HG03378 (cell line): Measurements from ENCODE around the gene CA11.
"Not testable (repeated sequence)": the region's sequence is repeated elsewhere in the genome, so short reads cannot be mapped to it uniquely, and the experiment has no call there.

Experiments used
- ATAC-seq: cut with Tn5 transposase; IDR thresholded peaks from one replicate; pipeline ENCODE4 v1.9.1; 2021; ENCODE audit warnings: mild to moderate bottlenecking, moderate library complexity; ENCODE audit not compliant: unreplicated experiment

Gene CA11

DNA sequence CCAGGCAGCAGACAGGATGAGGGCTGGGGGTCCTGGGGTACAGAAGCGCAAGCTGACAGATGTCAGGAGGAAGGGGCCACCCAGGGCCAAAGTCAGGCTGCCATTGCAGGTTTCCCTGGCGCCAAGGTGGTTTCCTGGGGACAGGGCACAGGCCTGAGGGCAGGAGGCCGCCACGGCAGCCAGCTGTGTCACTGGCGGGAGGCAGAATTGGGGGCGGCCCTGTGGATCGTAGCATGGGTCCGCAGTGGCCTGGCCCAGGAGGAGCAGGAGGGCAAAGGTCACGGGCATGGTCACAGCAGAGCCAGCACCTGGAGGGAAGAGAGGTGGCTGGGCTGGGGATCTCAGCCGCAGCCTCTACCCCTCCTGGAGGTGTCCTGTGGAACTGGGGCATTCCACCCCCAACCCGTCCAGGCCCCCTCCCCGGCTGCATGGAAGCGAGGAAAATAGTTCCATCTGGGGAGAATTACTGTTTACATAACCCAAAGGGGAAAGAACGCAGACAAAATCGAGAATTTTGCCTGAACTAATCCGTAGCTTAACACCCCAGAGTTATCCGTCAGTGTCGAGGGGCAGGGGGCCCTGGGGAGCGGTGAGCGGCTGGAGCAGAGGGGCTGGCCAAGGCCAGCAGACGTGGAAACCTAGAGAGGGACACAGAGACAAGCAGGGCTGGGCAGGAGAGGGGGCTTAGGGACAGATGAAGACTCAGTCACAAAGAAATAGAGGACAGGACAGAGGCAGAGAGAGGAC lies 24.9 kb upstream of the CA11 start:
- ATAC-seq, result no peak

DNA sequence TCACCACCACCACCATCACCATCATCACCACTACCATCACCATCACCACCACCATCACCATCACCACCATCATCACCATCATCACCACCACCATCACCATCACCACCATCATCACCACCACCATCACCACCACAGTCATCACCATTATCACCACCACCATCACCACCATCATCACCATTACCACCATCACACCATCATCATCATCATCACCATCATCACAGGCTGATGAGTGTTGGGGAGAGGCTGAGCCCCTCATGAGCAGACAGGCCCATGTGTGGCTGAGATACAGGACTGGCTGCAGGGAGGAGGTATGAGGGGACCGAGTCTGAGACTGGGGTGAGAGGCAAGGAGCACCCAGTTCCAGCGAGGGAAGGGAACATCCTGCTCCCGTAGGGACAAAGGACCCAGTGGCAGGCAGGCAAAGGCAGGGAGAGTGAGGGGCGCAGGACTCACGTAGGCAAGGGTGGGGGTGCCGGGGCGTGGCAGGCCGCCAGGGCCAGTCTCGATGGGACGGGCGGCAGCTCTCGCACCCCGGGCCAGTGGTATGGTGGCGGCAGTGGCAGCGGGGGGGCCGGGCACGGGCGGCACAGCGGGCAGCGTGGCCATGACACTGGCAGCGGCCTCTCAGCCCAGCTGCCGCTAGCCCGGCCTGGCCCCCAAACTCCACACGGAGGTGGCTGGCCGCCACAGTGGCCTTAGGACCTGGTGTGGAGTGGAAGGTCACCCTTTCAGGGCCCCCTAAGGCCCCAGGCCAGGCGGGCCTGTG lies 24.1 kb upstream of the CA11 start:
- no peak for ATAC-seq

DNA sequence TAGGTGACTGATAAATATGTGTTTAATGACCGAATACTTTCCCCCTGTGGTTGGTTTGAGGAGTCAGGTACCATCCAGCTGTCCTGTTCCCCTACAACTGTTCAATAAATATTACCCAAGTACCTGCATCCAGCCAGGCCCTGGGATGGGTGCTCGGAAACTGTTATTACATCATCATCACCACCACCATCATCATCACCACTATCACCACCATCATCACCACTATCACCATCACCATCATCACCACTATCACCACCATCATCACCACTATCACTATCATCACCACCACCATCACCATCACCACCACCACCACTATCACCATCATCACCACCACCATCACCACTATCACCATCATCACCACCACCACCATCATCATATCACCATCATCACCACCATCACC lies 22.8 kb upstream of the CA11 start:
- no peak for ATAC-seq

DNA sequence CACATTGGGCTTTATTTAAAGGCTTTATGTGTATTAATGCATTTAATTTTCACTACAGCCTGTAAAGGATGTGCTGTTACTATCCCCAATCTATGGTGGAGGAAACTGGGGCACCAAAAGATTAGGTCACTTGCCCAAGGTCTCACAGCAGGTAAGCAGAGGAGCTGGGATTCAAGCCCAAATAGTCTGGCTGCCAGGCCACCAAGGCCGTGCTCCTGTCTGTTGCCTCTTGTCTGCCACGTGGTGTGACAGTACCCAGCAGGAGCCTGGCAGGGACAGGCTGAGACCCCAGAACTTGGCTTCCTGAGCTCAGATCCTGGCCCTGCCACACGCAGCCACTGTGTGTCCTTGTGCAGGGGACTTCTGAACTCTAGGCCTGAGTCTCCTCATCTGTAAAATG lies 22.3 kb upstream of the CA11 start:
- no peak for ATAC-seq

DNA sequence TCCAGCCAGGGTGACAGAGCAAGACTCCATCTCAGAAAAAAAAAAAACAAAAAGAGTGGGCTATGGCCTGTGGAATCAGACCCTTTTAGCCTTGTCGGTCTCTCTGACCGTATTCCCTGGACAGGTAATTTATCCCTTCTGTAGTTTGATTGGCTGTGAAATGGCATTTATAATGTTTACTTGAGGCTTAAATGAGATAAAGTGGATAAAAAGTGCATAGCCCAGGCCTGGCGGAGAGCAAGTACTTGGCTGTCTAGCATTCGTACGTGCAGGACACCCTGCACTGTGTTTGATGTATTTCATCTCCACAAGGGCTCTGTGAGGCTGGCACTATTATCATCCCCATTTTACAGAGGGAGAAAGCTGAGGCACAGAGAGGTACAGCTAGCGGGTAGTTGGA lies 19.8 kb upstream of the CA11 start:
- ATAC-seq, result no peak

DNA sequence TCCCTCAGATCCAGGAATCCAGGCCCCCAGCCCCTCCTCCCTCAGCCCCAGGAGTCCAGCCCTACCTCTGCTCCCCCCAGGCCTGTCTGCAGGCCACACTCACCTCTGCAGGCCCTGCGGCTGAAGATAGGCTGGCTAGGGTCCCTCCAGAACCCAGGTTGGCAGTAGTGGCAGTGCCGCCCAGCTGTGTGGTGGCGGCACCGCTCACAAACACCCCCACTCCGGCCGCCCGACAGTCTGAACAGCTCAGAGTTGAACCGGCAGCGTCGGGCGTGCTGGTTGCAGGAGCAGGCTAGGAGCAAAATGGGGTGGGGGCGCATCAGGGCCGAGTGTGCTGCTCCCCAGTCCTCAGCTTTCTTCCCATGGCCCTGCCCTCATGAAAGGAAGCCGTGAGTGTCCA lies 18.5 kb upstream of the CA11 start:
- no peak for ATAC-seq

DNA sequence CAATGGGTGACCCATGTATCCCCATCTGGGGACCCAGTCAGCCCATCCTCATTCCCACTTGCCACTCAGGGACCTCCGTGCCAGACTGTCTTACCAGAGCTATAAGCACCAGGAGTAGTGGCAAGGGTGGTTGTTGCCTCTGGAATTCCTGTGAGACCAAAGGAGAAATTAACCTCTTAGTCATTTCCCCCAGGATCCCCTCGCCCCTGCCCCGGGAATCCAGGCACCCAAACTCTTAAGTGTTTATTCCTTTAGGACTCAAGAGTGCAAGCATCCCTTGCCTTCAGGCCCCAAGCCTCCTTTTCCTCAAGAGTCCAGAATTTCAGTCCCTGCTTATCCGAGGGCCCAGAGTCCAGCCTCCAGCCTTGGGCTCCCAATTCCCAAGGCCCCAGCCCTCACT lies 17.7 kb upstream of the CA11 start:
- no peak for ATAC-seq

DNA sequence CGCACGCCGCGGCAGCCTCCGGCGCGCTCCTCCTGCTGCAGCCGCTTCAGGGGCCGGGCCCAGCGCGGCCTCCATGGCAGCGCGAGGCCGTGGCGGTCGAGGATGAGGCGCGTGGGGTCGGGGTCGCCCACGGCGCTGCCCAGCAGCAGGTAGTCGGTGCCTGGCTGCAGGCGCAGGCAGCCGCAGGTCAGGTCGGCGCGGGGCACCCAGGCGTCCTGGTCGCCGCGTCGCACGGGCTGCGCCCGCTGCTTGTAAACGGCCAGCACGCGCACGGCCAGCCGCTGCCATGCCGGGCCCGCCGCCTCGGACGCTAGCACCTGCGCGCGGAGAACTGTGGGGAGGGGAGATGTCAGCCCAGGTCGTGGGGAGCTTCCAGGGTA lies 15.7 kb upstream of the CA11 start:
- ATAC-seq, result no peak

DNA sequence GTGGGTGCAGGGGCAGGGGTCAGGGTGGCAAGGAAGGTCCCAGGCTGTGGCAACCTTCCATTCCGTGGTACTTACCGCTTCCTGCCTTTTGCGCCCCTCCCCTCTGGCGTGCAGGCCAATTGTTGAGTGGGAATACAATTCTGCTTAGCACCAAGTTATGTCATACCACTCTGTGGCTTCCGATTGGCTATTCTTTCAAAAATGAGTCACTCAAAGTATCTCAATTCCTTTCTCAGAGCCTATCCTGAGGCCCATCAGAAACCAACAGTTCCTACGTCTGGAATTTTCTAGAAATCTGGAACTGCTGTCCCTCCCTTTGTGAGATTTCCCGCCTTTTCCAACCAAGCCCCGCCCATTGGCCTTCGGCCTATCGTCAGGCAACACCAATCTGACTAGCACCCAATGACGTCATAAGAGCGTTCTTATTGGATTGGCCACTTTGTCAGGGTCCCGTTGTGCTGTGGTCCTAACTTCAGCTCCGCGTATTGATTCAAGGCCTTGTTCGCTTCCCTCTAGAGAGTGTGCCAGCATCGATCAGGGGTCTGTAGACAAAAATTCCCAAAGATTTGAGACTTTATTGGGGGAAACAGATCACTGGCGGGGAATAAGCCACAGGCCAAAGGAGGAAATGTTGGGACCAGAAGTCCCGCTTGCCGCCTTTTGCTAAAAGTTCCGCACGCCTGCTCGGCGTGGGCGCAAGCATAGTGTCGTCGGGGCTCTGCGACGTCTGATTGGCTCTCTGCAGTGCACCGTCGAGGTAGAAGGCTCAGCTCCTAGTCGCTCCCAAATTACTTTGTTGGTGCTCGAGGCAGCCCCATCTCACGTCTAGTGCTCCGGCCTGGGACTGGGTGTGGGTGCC lies 15.1 kb upstream of the CA11 start:
- ATAC-seq, result peak; percentile 82

DNA sequence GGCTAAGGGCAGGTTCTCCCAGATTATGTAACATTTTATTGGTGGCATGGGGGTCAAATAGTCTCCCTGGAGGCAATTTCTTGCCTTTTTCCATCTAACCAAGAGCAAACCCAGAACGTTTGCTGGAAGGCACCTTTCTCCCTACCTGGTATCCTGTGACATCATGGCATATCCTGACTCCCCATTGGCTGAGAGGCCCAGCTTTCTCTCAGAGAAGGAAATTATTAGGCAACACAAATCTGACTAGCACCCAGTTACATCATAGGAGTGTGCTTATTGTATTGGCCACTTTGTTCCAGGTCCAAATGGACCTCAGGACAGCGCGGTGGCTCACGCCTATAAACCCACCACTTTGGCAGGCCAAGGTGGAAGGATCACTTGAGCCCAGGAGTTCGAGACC lies 13.8 kb upstream of the CA11 start:
- ATAC-seq, result no peak

DNA sequence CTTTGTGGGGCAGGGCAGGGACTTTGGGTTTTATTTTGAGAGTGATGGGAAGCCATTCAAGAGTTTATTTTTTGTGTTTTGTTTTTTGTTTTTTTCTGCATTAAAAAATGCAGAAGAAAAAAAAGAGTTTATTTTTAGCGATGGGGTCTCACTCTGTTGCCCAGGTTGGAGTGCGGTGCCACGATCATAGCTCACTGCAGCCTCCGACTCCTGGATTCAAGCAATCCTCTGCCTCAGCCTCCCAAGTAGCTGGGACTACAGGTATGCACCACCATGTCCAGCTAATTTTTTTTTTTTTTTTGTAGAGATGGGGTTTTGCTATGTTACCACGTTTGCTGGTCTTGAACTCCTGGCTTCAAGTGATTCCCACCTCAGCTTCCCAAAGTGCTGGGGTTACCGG lies 12.5 kb upstream of the CA11 start:
- no peak for ATAC-seq

DNA sequence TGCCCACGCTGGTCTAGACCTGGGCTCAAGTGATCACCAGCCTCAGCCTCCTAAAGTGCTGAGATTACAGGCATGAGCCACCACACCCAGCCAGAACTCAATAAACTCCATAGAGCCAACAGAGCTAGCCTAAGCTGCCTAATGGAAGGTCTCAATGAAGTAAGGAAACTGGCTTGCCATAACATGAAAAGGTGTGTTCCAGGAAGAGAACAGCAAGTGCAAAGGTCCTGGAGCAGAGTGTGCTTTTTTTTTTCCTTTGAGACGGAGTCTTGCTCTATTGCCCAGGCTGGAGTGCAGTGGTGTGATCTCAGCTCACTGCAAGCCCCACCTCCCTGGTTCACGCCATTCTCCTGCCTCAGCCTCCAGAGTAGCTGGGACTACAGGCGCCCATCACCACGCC lies 11.8 kb upstream of the CA11 start:
- ATAC-seq, result not testable (repeated sequence)

DNA sequence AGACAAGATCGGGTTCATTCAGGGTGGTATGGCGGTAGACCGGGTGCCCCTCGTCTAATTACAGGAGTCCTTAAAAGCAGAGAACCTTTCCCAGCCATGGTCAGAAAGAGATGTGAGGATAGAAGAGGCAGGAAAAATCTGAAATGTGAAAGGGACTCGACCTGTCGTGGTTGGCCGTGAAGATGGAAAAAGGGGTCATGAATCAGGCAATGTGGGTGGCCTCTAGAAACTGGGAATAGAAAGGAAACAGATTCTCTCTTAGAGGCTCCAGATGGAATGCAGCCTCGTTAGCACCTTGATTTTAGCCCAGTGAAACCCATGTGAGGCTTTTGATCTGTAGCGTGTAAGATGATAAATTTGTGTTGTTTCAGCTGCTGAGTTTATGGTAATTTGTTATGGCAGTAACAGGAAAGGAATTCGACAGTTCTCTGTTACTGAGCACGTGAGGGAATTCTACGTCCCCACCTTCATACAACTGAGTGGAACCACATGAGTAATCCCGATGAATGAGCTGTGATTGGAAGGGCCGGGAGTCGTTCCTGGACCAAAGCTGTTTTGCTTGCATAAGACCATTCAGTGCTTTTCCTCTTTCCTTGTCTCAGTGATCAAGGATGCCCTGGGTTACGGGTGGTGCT lies 11.0 kb upstream of the CA11 start:
- no peak for ATAC-seq

DNA sequence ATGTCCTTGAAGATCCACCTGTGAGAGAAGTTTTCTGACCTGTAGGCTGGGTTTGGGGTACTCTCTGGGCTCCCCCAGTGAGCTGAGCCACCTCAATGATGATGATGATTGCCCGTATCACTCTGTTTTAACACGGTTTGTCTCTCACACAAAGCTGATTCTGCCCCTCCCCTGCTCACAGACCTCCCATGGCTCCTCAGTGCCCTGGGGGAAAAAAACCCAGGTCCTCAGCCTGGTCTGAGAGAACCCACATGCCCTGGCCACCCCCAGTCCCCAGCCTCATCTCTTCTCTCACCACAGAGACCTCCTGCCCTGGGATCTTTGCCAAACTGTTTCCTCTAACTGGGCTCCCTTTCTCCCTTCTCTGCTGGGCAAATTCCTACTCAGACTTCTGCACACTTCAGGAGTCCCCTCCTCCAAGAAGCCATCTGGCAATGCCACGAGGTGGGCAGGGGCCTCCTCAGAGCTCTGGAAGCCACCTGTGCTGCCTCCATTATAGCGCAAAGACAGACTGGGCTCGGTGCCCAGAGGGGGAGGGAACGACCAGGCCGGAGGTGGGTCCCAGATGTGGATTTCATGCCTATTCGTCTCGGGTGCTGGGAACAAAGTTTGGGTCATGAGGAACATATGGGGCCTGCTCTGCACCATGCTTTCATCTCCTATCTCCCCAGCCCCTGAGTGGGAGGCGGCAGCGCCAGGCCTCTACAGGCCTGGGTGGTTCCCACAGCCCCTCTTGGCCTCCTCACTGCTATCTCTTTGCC lies 8.5 kb upstream of the CA11 start:
- no peak for ATAC-seq

DNA sequence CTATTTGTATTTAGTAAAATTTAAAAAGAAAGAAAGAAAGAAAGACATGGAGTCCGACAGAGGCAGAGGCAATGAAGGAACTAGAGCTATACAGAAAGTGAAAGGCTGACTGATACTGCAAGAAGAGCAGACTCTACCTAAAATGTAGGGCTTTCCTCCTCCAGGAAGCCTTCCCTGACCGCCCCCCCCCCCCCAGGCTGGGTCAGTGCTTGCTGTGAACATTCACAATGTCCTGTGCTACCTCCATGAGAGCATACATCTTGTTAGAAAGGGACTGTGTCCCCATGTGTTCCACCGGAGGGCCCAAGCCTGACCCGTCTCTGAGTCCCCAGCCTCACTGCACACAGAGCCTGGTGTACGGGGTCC lies 5.7 kb upstream of the CA11 start:
- ATAC-seq, result no peak

DNA sequence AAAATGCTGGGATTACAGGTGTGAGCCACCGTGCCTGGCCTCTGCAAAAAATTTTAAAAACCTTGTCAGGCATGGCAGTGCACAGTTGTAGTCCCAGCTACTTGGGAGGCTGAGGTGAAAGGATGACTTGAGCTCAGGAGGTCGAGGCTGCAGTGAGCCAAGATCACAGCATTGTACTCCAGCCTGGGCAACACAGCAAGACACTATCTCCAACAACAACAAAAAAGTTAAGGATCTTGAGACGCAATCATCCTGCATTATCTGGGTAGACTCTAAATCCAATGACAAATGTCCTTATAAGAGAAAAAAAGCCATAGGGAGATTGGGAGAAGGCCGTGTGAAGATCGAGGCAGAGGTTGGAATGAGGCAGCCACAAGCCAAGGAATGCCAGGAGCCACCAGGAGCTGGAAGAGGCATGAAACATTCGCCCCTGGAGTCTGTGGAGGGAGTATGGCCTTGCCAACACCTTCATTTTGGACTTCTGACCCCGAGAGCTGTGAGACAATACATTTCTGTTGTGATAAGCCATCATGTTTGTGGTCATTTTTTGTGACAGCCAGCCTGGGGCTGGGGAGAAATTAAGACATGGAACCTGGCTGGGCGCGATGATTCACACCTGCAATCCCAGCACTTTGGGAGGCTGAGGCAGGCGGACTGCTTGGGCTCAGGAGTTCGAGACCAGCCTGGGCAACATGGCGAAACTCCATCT lies 5.1 kb upstream of the CA11 start:
- no peak for ATAC-seq

DNA sequence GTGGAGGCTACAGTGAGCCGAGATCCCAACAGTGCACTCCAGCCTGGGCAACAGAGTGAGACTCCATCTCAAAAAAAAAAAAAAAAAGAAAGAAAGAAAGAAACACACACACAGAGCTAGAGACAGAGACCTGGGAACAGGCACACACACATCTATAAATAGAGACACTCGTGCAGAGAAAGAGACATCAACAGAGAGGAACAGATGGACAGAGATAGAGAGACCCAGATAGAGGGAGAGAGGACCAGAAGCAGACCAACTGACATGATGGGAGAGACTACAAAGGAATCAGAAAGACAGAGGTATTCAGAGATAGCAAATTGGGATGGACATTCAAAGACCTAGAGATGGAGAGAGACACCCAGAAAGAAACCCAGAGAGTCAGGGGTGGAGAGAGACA lies 2.1 kb upstream of the CA11 start:
- no peak for ATAC-seq

DNA sequence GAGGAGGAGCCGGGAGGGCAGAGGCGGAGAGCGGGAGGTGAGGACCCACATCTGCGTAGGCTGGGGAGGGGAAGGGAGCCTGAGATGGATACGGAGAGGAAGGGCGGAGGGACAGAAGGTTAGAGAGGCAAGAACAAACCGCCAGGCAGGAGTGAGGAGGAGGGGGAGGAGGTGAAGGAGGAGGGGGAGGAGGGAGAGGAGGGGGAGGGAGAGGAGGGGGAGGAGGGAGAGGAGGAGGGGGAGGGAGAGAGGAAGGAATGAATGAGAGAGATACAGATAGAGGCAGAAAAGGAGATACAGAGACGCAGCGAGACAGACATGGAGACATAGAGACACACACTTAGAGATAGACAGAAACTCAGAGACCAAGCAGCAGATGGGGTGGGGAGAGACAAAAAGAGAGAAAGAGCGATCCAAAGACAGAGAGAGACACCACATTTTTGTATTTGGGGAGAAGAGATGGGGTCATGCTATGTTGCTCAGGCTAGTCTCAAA lies 782 bp upstream of the CA11 start:
- no peak for ATAC-seq

DNA sequence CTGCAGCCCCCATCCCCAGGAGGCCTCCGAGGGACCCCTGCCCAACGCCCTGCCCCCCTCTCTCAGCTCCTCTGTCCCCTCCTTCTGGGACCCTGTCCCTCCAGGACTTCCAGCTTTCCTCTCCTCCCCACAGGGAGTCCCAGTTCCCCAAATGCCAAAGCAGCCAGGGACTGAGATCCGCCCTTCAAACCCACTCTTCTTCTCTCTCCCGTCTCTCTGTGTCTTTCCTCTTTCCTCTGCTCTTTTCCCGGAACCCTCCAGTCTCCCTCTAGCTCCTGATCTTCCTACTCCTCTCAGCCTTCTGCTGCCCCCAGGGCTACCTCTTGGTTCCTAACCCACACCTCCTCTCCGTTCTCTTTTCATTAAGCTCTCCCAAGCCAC lies 377 bp downstream of the CA11 start:
- ATAC-seq, result no peak
